NCI-H1105 (cell line): Measurements from ENCODE around the gene GSE1.

Experiments used
- DNase-seq: peaks from one replicate; lab custom pipeline; 2025; lab: John Stamatoyannopoulos, UW

Gene GSE1

GRCh38 chr16:85616607-85617321 is 3.6 kb downstream of the GSE1 start:
- DNase-seq: no peak

GRCh38 chr16:85617948-85618347 is 4.8 kb downstream of the GSE1 start:
- no peak for DNase-seq

- DNase-seq: no peak
Measured at GRCh38 chr16:85618521-85618920, 5.4 kb downstream of the GSE1 start.

- DNase-seq: no peak
Measured at GRCh38 chr16:85619101-85619891, 6.2 kb downstream of the GSE1 start.

- no peak for DNase-seq
Measured at GRCh38 chr16:85620374-85620773, 7.3 kb downstream of the GSE1 start.

- DNase-seq: no peak
Measured at GRCh38 chr16:85621698-85622428, 8.7 kb downstream of the GSE1 start.

- no peak for DNase-seq
Measured at GRCh38 chr16:85622683-85623082, 9.6 kb downstream of the GSE1 start.

- DNase-seq: no peak
Measured at GRCh38 chr16:85623250-85623649, 10.1 kb downstream of the GSE1 start.

GRCh38 chr16:85623997-85624601 is 11.0 kb downstream of the GSE1 start:
- no peak for DNase-seq

GRCh38 chr16:85624646-85625045 is 11.5 kb downstream of the GSE1 start:
- no peak for DNase-seq

- no peak for DNase-seq
Measured at GRCh38 chr16:85625053-85625452, 11.9 kb downstream of the GSE1 start.

- no peak for DNase-seq
Measured at GRCh38 chr16:85625485-85626117, 12.5 kb downstream of the GSE1 start.

GRCh38 chr16:85626191-85626981 is 13.3 kb downstream of the GSE1 start:
- peak; percentile 44 for DNase-seq

GRCh38 chr16:85627089-85627488 is 14.0 kb downstream of the GSE1 start:
- no peak for DNase-seq

GRCh38 chr16:85627526-85628264 is 14.6 kb downstream of the GSE1 start:
- no peak for DNase-seq

- no peak for DNase-seq
Measured at GRCh38 chr16:85628265-85628556, 15.1 kb downstream of the GSE1 start.

- no peak for DNase-seq
Measured at GRCh38 chr16:85628645-85629044, 15.5 kb downstream of the GSE1 start.

GRCh38 chr16:85629326-85629725 is 16.2 kb downstream of the GSE1 start:
- no peak for DNase-seq

- DNase-seq: no peak
Measured at GRCh38 chr16:85629853-85630252, 16.7 kb downstream of the GSE1 start.

- DNase-seq: no peak
Measured at GRCh38 chr16:85631230-85631629, 18.1 kb downstream of the GSE1 start.
